SK-N-SH (cell line): ENCODE data around the gene MAPT. TPM values are rescaled to one million over a fixed set of nuclear protein-coding genes. Genes with fewer than 3 reads are reported as not detected.
A peak's percentile ranks its signal among the peaks of the same experiment; 100 is the strongest.
"Not testable (repeated sequence)": the region's sequence is repeated elsewhere in the genome, so short reads cannot be mapped to it uniquely, and the experiment has no call there.

Experiments
- CTCF ChIA-PET: fragments of 300-600, 350-600 bp; formaldehyde crosslinking; extraction: SDS; loops from one replicate; lab custom pipeline; 2021; lab: Yijun Ruan, JAX
- POLR2A ChIA-PET: fragments of 350-600 bp; sonication (Branson Sonifier 250); formaldehyde crosslinking; extraction: SDS; loops from one replicate; lab custom pipeline; 2020; ENCODE audit warnings: antibody characterized with exemption, inconsistent platforms; lab: Yijun Ruan, JAX
- DNase-seq: peaks from one replicate; pipeline ENCODE4 v3.0.0; 2012
- H2AFZ ChIP-seq: fragments of 200-600 bp; sonication (generic); 2 replicates; pipeline ENCODE4 v1.8.1; 2016; ENCODE audit warnings: antibody characterized with exemption, mild to moderate bottlenecking, low read depth
- H3F3A ChIP-seq: fragments of 200-600 bp; sonication (generic); replicated peaks from 2 replicates; pipeline ENCODE3; 2016; ENCODE audit warnings: antibody characterized with exemption, mild to moderate bottlenecking; ENCODE audit not compliant: insufficient read depth
- H3K27ac ChIP-seq, 2 experiments: fragments of 200-500 bp in 1 of 2; fragments of 200-600 bp in 1 of 2; sonication (Bioruptor generic) in 1 of 2; sonication (generic), shearing (Covaris generic) in 1 of 2; 2 replicates each; pipeline versions ENCODE4 v1.5.1 to v1.6.1; 2014 to 2016; ENCODE audit warnings: low read depth in 2 of 2, inconsistent platforms in 1 of 2, low read length in 1 of 2, mild to moderate bottlenecking in 1 of 2, mixed read lengths in 1 of 2
- H3K27me3 ChIP-seq: fragments of 200-600 bp; sonication (generic), shearing (Covaris generic); 2 replicates; pipeline ENCODE4 v1.6.1; 2016; ENCODE audit warnings: mixed run types; ENCODE audit not compliant: insufficient read depth
- H3K36me3 ChIP-seq, 2 experiments: fragments of 200-500 bp in 1 of 2; fragments of 200-600 bp in 1 of 2; sonication (Bioruptor generic) in 1 of 2; sonication (generic) in 1 of 2; replicated peaks in 1 of 2; 2 replicates each; pipeline versions ENCODE3 to v1.5.1; 2014 to 2016; ENCODE audit warnings: low read length in 1 of 2, mild to moderate bottlenecking in 1 of 2; ENCODE audit not compliant: insufficient read depth in 2 of 2, control insufficient read depth in 1 of 2
- H3K4me1 ChIP-seq, 2 experiments: fragments of 200-500 bp in 1 of 2; fragments of 200-600 bp in 1 of 2; sonication (Bioruptor generic) in 1 of 2; sonication (generic), shearing (Covaris generic) in 1 of 2; 2 replicates each; pipeline versions ENCODE4 v1.5.1 to v1.6.1; 2014 to 2016; ENCODE audit warnings: low read depth in 1 of 2, low read length in 1 of 2, mixed run types in 1 of 2; ENCODE audit not compliant: insufficient read depth in 2 of 2, control insufficient read depth in 1 of 2
- H3K4me2 ChIP-seq: fragments of 200-600 bp; sonication (generic), shearing (Covaris generic); 2 replicates; pipeline ENCODE4 v1.6.1; 2017; ENCODE audit warnings: mixed run types
- H3K4me3 ChIP-seq, 2 experiments: fragments of 200-500 bp in 1 of 2; fragments of 200-600 bp in 1 of 2; sonication (Bioruptor generic) in 1 of 2; sonication (generic), shearing (Covaris generic) in 1 of 2; 2 replicates each; pipeline versions ENCODE4 v1.5.1 to v1.8.1; 2014 to 2016; ENCODE audit warnings: low read depth in 2 of 2, inconsistent platforms in 1 of 2, low read length in 1 of 2, mild to moderate bottlenecking in 1 of 2, mixed read lengths in 1 of 2, moderate library complexity in 1 of 2
- H3K79me2 ChIP-seq: fragments of 200-600 bp; sonication (generic); 2 replicates; pipeline ENCODE4 v1.8.1; 2017; ENCODE audit warnings: mild to moderate bottlenecking; ENCODE audit not compliant: insufficient read depth
- H3K9ac ChIP-seq: fragments of 200-600 bp; sonication (generic); 2 replicates; pipeline ENCODE4 v1.6.1; 2017; ENCODE audit warnings: mixed run types
- H3K9me2 ChIP-seq: fragments of 200-600 bp; sonication (generic); 2 replicates; pipeline ENCODE4 v1.6.1; 2017; ENCODE audit warnings: mixed run types
- H3K9me3 ChIP-seq: fragments of 200-600 bp; sonication (generic); 2 replicates; pipeline ENCODE4 v1.6.1; 2017; ENCODE audit warnings: mixed run types, mild to moderate bottlenecking, moderate library complexity
- H4K20me1 ChIP-seq: fragments of 200-600 bp; sonication (generic); 2 replicates; pipeline ENCODE4 v1.6.1; 2017; ENCODE audit warnings: mild to moderate bottlenecking, mixed run types; ENCODE audit not compliant: insufficient read depth
- CHD2 ChIP-seq: fragments of 150-350 bp; IDR thresholded peaks from 2 replicates; pipeline ENCODE4 v1.6.1; 2018; ENCODE audit warnings: low read length; ENCODE audit not compliant: partially characterized antibody
- CTCF ChIP-seq: fragments of 200-600 bp; sonication (generic); IDR thresholded peaks from 2 replicates; pipeline ENCODE4 v1.6.1; 2017; ENCODE audit warnings: antibody characterized with exemption, mild to moderate bottlenecking, moderate library complexity
- ELF1 ChIP-seq: IDR thresholded peaks from 2 replicates; pipeline ENCODE4 v1.4.0; 2012
- EP300 ChIP-seq, 2 experiments: IDR thresholded peaks; 2 replicates each; pipeline versions ENCODE4 v1.4.0 to v1.6.1; 2012; ENCODE audit warnings: borderline replicate concordance in 1 of 2, low read depth in 1 of 2, low read length in 1 of 2
- EZH2phosphoT487 ChIP-seq: fragments of 200-600 bp; sonication (generic); IDR thresholded peaks from 2 replicates; pipeline ENCODE4 v1.6.1; 2017; ENCODE audit warnings: low read depth, mixed run types, mild to moderate bottlenecking, antibody characterized with exemption, moderate library complexity, borderline replicate concordance
- FOSL2 ChIP-seq: IDR thresholded peaks from 2 replicates; pipeline ENCODE4 v1.4.0; 2012; ENCODE audit warnings: low read depth, mild to moderate bottlenecking, moderate library complexity, borderline replicate concordance
- FOXM1 ChIP-seq: IDR thresholded peaks from 2 replicates; pipeline ENCODE4 v1.4.0; 2012; ENCODE audit warnings: low read depth, mild to moderate bottlenecking
- GABPA ChIP-seq: IDR thresholded peaks from 2 replicates; pipeline ENCODE4 v1.4.0; 2012; ENCODE audit warnings: low read depth, mild to moderate bottlenecking
- IRF3 ChIP-seq: fragments of 150-350 bp; IDR thresholded peaks from 2 replicates; pipeline ENCODE4 v1.6.1; 2016; ENCODE audit warnings: mild to moderate bottlenecking, low read depth, low read length
- JUND ChIP-seq: IDR thresholded peaks from 2 replicates; pipeline ENCODE4 v1.4.0; 2012
- MXI1 ChIP-seq: IDR thresholded peaks from 2 replicates; pipeline ENCODE4 v1.6.1; 2012; ENCODE audit warnings: mild to moderate bottlenecking, low read depth, low read length, improper control_type of control experiment
- NFIC ChIP-seq: IDR thresholded peaks from 2 replicates; pipeline ENCODE4 v1.4.0; 2012; ENCODE audit warnings: borderline replicate concordance
- PBX3 ChIP-seq: IDR thresholded peaks from 2 replicates; pipeline ENCODE4; 2012
- POLR2AphosphoS5 ChIP-seq: IDR thresholded peaks from 2 replicates; pipeline ENCODE4 v1.6.1; 2012; ENCODE audit warnings: low read depth, low read length
- RAD21 ChIP-seq: IDR thresholded peaks from 2 replicates; pipeline ENCODE4 v1.6.1; 2012; ENCODE audit warnings: mild to moderate bottlenecking, low read length
- RCOR1 ChIP-seq: fragments of 150-350 bp; IDR thresholded peaks from 2 replicates; pipeline ENCODE4 v1.6.1; 2017; ENCODE audit warnings: antibody characterized with exemption, low read length
- REST ChIP-seq: IDR thresholded peaks from 2 replicates; pipeline ENCODE4 v1.6.1; 2012; ENCODE audit warnings: mild to moderate bottlenecking, low read depth, low read length, moderate library complexity
- RFX5 ChIP-seq: IDR thresholded peaks from 2 replicates; pipeline ENCODE4 v1.6.1; 2012; ENCODE audit warnings: mild to moderate bottlenecking, improper control_type of control experiment, low read length
- TCF12 ChIP-seq: IDR thresholded peaks from 2 replicates; pipeline ENCODE4 v1.4.0; 2012
- TEAD4 ChIP-seq: IDR thresholded peaks from 2 replicates; pipeline ENCODE4 v1.4.0; 2012; ENCODE audit warnings: mild to moderate bottlenecking, borderline replicate concordance; ENCODE audit not compliant: insufficient read depth
- USF2 ChIP-seq: fragments of 150-350 bp; IDR thresholded peaks from 2 replicates; pipeline ENCODE4 v1.6.1; 2017; ENCODE audit warnings: antibody characterized with exemption, low read length, low read depth, borderline replicate concordance
- WGBS: methylation state at CpG from one replicate; pipeline ENCODE4 v1.1.6; 2017; ENCODE audit warnings: low lambda C conversion rate; 5-methylcytosine and 5-hydroxymethylcytosine counted together
- polyA plus RNA-seq, 3 experiments: library from polyadenylated mRNA; depleted of rRNA; stranded (reverse); fragments of >200 nt; gene quantifications; 2 replicates each; pipeline ENCODE4 v1.2.3, GENCODE V29; 2012

The MAPT gene
- polyA plus RNA-seq, 1 of the 3 experiments (the other 2 are of a cell fraction), result 0.74 TPM

GRCh38 chr17:46013502-46014165 lies 119.3 kb downstream of the MAPT start:
- Histone ChIP-seq H3K27ac (peak overlapping the region in 1 of 2 experiments; percentile 70; a peak in 2 of 4 replicates), H3K4me2 (no peak overlapping the region), H3K9me2 (no peaks in the 10 kb centered on the region), H3K36me3 (no peaks in the 10 kb centered on the region), H3K79me2 (no peaks in the 10 kb centered on the region), H3K4me1 (peaks cover 0 to 23% of the 10 kb centered on the region in 2 experiments; a peak in 1 of 4 replicates), H3F3A (no peaks in the 10 kb centered on the region), H4K20me1 (no peaks in the 10 kb centered on the region), H2AFZ (no peak overlapping the region), H3K27me3 (no peaks in the 10 kb centered on the region), H3K9me3 (no peaks in the 10 kb centered on the region), H3K9ac (no peak overlapping the region), H3K4me3 (no peak overlapping the region)
- ChIA-PET POLR2A (interaction anchor here (0.6 kb wide), 1 partner anchor 16 kb away, joined by 3 read pairs; no protein-coding TSS in a partner anchor), CTCF (interaction anchor here (1.0 to 3.0 kb wide), 7 partner anchors 10 to 822 kb away, joined by 3 to 13 read pairs (median 4); partner anchors contain the start of gene KANSL1)
- DNase-seq, result peak; percentile 65
- WGBS, result 80% methylated on average over 9 of the region's 9 CpGs
- peak; percentile 15; the same call in 1 of the 2 replicates for TF ChIP-seq MXI1
- TF ChIP-seq CTCF, result no peak
- no peak for TF ChIP-seq PBX3
- no peak for TF ChIP-seq RAD21
- TF ChIP-seq GABPA, result no peak
- TF ChIP-seq FOXM1, result no peak
- TF ChIP-seq JUND, result no peak
- TF ChIP-seq FOSL2, result no peak
- TF ChIP-seq NFIC, result no peak
- no peak for TF ChIP-seq REST
- 0 out of 4 replicates have a peak, but pooled peaks of 1 of the 2 experiments have one; percentile 2 for TF ChIP-seq EP300 (IDR thresholded peaks at IDR 0.05; ENCODE audit: borderline replicate concordance in 1 of 2, low read depth in 1 of 2, low read length in 1 of 2)
- TF ChIP-seq RFX5, result no peak
- TF ChIP-seq TEAD4, result no peak
- TF ChIP-seq RCOR1, result 0 out of 2 replicates have a peak, but pooled peaks have one; percentile 8
- no peak for TF ChIP-seq EZH2phosphoT487
- TF ChIP-seq USF2, result no peak
- TF ChIP-seq POLR2AphosphoS5, result no peak
- TF ChIP-seq ELF1, result no peak
- no peak for TF ChIP-seq TCF12
- no peak for TF ChIP-seq IRF3
- peak; percentile 27 for TF ChIP-seq CHD2

- H3K9me3 ChIP-seq, H3K9ac ChIP-seq, H4K20me1 ChIP-seq, POLR2A ChIA-PET, H3K4me2 ChIP-seq, DNase-seq, H3K27me3 ChIP-seq, H3K79me2 ChIP-seq, H3K4me1 ChIP-seq, H3F3A ChIP-seq, H3K4me3 ChIP-seq, H2AFZ ChIP-seq, H3K27ac ChIP-seq, H3K9me2 ChIP-seq: not testable (repeated sequence)
- CTCF ChIA-PET, result interaction anchor here (1.3 to 2.3 kb wide), 3 partner anchors 9 to 25 kb away, joined by 5 to 8 read pairs (median 6); no protein-coding TSS in a partner anchor
- H3K36me3 ChIP-seq, result peaks cover 0 to 10% of the 10 kb centered on the region in 2 experiments
- WGBS, result 90% methylated on average over 8 of the region's 8 CpGs
Measured at GRCh38 chr17:46019408-46019925, 125.1 kb downstream of the MAPT start.
